ENCODE data around the gene GMEB2. TPM values are rescaled to one million over a fixed set of nuclear protein-coding genes. Genes with fewer than 3 reads are reported as not detected.
A peak's percentile ranks its signal among the peaks of the same experiment; 100 is the strongest.

GMEB2 gene
- total RNA-seq, 1 experiment from 2014 or later, result 14.3 TPM

GRCh38 chr20:63648895-63649589 is 22.1 kb upstream of the GMEB2 start:
- no peak overlapping the region for H3T11ph ChIP-seq (ENCODE audit: low read length)
- H2BK5ac ChIP-seq (ENCODE audit: insufficient read length, low read length), result no peak overlapping the region
- H3K36me3 Mint-ChIP-seq (ENCODE audit: insufficient read depth in 1 of 3, low read depth in 3 of 3), result peaks cover 0 to 2% (median 0%) of the 10 kb centered on the region in 3 experiments; a peak in 4 of 7 replicates
- peak overlapping the region in 1 of 3 experiments; percentile 53; a peak in 1 of 7 replicates for H3K27ac Mint-ChIP-seq
- no peak overlapping the region for H3K4ac ChIP-seq (ENCODE audit: low read depth, low read length)
- H2AK5ac ChIP-seq (ENCODE audit: insufficient read length, low read length), result no peak overlapping the region
- H3K79me1 ChIP-seq (ENCODE audit: insufficient read depth, low read depth, low read length, poor library complexity, severe bottlenecking), result no peaks in the 10 kb centered on the region
- no peak overlapping the region for H4K5ac ChIP-seq (ENCODE audit: insufficient read length, low read depth, low read length)
- H3K4me3 Mint-ChIP-seq, result no peak overlapping the region; a peak in 1 of 5 replicates
- H4K8ac ChIP-seq (replicated peaks; ENCODE audit: insufficient read length, low read depth, low read length), result no peak overlapping the region
- H3K27ac ChIP-seq (ENCODE audit: insufficient read length, low read depth, low read length), result no peak overlapping the region
- H3K9ac ChIP-seq (ENCODE audit: extremely low read depth, insufficient read length, low read length), result no peak overlapping the region
- TF ChIP-seq CTCF (conservative IDR thresholded peaks at IDR 0.05), result no peak
- no peak overlapping the region for H3K18ac ChIP-seq (ENCODE audit: insufficient read length, low read depth, low read length)
- no peak overlapping the region for H3K56ac ChIP-seq (ENCODE audit: insufficient read length, low read depth, low read length)
- no peak overlapping the region for H2BK15ac ChIP-seq (ENCODE audit: low read depth, low read length)
- H3K23ac ChIP-seq (ENCODE audit: insufficient read length, low read depth, low read length), result no peak overlapping the region
- peaks cover 2% of the 10 kb centered on the region for H3K23me2 ChIP-seq (ENCODE audit: insufficient read length, low read depth, low read length, poor library complexity, severe bottlenecking)
- no CpG with 5 or more reads among the region's 11 CpGs for WGBS (ENCODE audit: extremely low coverage, insufficient read length, low lambda C conversion rate)
- H3K27me3 ChIP-seq (ENCODE audit: insufficient read depth, low read length), result no peaks in the 10 kb centered on the region
- no peak overlapping the region for H2BK120ac ChIP-seq (ENCODE audit: low read depth, low read length, poor library complexity, severe bottlenecking)
- no peak overlapping the region for H3K4me2 ChIP-seq (ENCODE audit: insufficient read depth, insufficient read length, low read length)
- H2AFZ ChIP-seq (ENCODE audit: low read length), result no peak overlapping the region
- no peak overlapping the region for H2BK12ac ChIP-seq (ENCODE audit: insufficient read length, low read depth, low read length)
- peaks cover 7% of the 10 kb centered on the region in 2 experiments for H3K4me1 Mint-ChIP-seq
- H3K14ac ChIP-seq (ENCODE audit: insufficient read depth, low read length), result no peak overlapping the region
- H3K4me1 ChIP-seq (ENCODE audit: insufficient read depth, low read length), result no peaks in the 10 kb centered on the region
- H3K27me3 Mint-ChIP-seq (ENCODE audit: low read depth), result peaks cover 6% of the 10 kb centered on the region
- H4K91ac ChIP-seq (ENCODE audit: insufficient read length, low read depth, low read length), result no peak overlapping the region
- H3K9me3 Mint-ChIP-seq, result no peaks in the 10 kb centered on the region
- H3K9me3 ChIP-seq (ENCODE audit: control insufficient read depth, low read depth, low read length), result no peaks in the 10 kb centered on the region
- H2BK20ac ChIP-seq (ENCODE audit: low read depth, low read length, poor library complexity, severe bottlenecking), result no peak overlapping the region
- no peaks in the 10 kb centered on the region for H4K20me1 ChIP-seq (ENCODE audit: control insufficient read depth, insufficient read depth, insufficient read length)
- no peak for DNase-seq
- H3K79me2 ChIP-seq (ENCODE audit: insufficient read depth, low read length), result no peaks in the 10 kb centered on the region
